ENCODE results near the gene POLR2A.

DNA sequence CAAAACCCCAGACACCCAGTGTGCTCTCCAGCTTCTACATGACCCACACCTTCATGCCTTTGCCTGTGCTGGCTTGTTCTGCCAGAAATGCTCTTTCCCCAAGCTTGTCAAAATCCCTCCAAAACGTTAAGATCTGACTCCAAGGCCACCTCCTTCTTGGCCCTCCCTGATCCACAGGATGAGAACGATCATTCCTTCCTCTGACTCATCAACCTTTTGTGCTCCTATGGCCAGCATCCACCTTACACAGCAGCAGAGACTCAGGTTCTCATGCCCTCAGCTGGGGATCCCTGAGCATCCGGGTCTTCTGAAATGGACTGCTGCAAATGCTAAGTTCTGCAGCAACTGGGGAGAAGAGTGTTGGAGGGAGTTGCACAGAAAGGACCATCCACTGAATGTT is 7.7 kb upstream of the POLR2A start:
- TF ChIP-seq EZH2 (IDR thresholded peaks at IDR 0.05; ENCODE audit: insufficient read depth, poor library complexity, severe bottlenecking) (no peak), EZH2phosphoT487 (IDR thresholded peaks at IDR 0.05; ENCODE audit: insufficient read depth, low read depth) (no peak)
